ENCODE data around the gene PCYT2.
"Not testable (repeated sequence)": the region's sequence is repeated elsewhere in the genome, so short reads cannot be mapped to it uniquely, and the experiment has no call there.

PCYT2 gene

GRCh38 chr17:81911277-81911961 is at the start of gene PCYT2:
Gene PCYT2, minus strand, starts transcription at chr17:81911399. Its CDS starts 44 bp downstream, at chr17:81911355.
- peak; percentile 93 for DNase-seq

- DNase-seq, result no peak
Observed at GRCh38 chr17:81960130-81960958, 49.1 kb upstream of the PCYT2 start.

- DNase-seq, result peak; percentile 84
Observed at GRCh38 chr17:81959362-81960129, 48.3 kb upstream of the PCYT2 start.

- DNase-seq, result no peak
Observed at GRCh38 chr17:81958633-81959342, 47.6 kb upstream of the PCYT2 start.

GRCh38 chr17:81957691-81958432 is 46.7 kb upstream of the PCYT2 start:
- no peak for DNase-seq

- no peak for DNase-seq
Observed at GRCh38 chr17:81956607-81957589, 45.7 kb upstream of the PCYT2 start.

GRCh38 chr17:81955756-81956544 is 44.8 kb upstream of the PCYT2 start:
- DNase-seq, result no peak

GRCh38 chr17:81955058-81955681 is 44.0 kb upstream of the PCYT2 start:
- DNase-seq, result no peak

- DNase-seq, result no peak
Observed at GRCh38 chr17:81954131-81955057, 43.2 kb upstream of the PCYT2 start.

GRCh38 chr17:81953443-81953842 is 42.2 kb upstream of the PCYT2 start:
- DNase-seq, result not testable (repeated sequence)

- DNase-seq, result no peak
Observed at GRCh38 chr17:81952792-81953228, 41.6 kb upstream of the PCYT2 start.

- DNase-seq, result no peak
Observed at GRCh38 chr17:81951785-81952684, 40.8 kb upstream of the PCYT2 start.

GRCh38 chr17:81950501-81950900 is 39.3 kb upstream of the PCYT2 start:
- DNase-seq, result no peak

- DNase-seq, result no peak
Observed at GRCh38 chr17:81948635-81949378, 37.6 kb upstream of the PCYT2 start.

GRCh38 chr17:81947189-81947588 is 36.0 kb upstream of the PCYT2 start, which contains the start of gene MYADML2:
Gene MYADML2, minus strand, starts transcription at chr17:81947233. Its CDS starts 5,492 bp downstream, at chr17:81941741.
- DNase-seq, result no peak

GRCh38 chr17:81944858-81945257 is 33.7 kb upstream of the PCYT2 start:
- DNase-seq, result no peak

Measured in stimulated activated CD8-positive, alpha-beta memory T cell treated with anti-CD3 and anti-CD28 coated beads, Interleukin-4, amount 100 ng/mL, for 48 hours (primary cell).